ENCODE measurements around the gene GPR85. TPM values are rescaled to one million over a fixed set of nuclear protein-coding genes. Genes with fewer than 3 reads are reported as not detected.
A peak's percentile ranks its signal among the peaks of the same experiment; 100 is the strongest.

Gene GPR85
- polyA plus RNA-seq, 3 donors, result 0.12 TPM; not detected in 2

- Mint-ChIP-seq H3K4me1 (peaks cover under 1% of the 10 kb centered on the region), H3K36me3 (no peaks in the 10 kb centered on the region), H3K27me3 (ENCODE audit: low read depth in 3 of 3) (peaks cover 0 to 2% (median 2%) of the 10 kb centered on the region in 3 donors), H3K4me3 (no peak overlapping the region), H3K27ac (peak overlapping the region in 1 of 7 donors; percentile 69), H3K9me3 (peaks cover 0 to 6% (median 3%) of the 10 kb centered on the region in 7 donors)
- H3K4me3 ChIP-seq (replicated peaks in 1 of 3; ENCODE audit: low read depth in 2 of 3, low read length in 3 of 3), result no peak overlapping the region
- no peak overlapping the region for H3K27ac ChIP-seq (ENCODE audit: low read depth in 1 of 2, low read length in 2 of 2)
- no peaks in the 10 kb centered on the region for H3K79me2 ChIP-seq (ENCODE audit: insufficient read depth, low read length)
- intact Hi-C loops (cut with micrococcal nuclease), result no loop called here
- H3K9me3 ChIP-seq (replicated peaks in 1 of 2; ENCODE audit: control insufficient read depth in 1 of 2, insufficient read depth in 1 of 2, low read length in 2 of 2), result no peaks in the 10 kb centered on the region
- H4K20me1 ChIP-seq (ENCODE audit: insufficient read depth, low read length), result no peaks in the 10 kb centered on the region
- no CpG with 5 or more reads among the region's 2 CpGs for WGBS (ENCODE audit: insufficient coverage)
- no peak overlapping the region for H3K9ac ChIP-seq (ENCODE audit: insufficient read depth, low read length, poor library complexity, severe bottlenecking)
- TF ChIP-seq CTCF (IDR thresholded peaks at IDR 0.05), result no peak
- H3K36me3 ChIP-seq (replicated peaks in 1 of 2; ENCODE audit: control insufficient read depth in 1 of 2, insufficient read depth in 2 of 2, low read length in 2 of 2), result no peaks in the 10 kb centered on the region
- DNase-seq, result no peak
- H3K4me2 ChIP-seq (replicated peaks; ENCODE audit: extremely low read depth, low read length, poor library complexity, severe bottlenecking), result no peak overlapping the region
- no peaks in the 10 kb centered on the region for H3K4me1 ChIP-seq (ENCODE audit: control insufficient read depth in 1 of 2, insufficient read depth in 2 of 2, low read length in 2 of 2)
- no peaks in the 10 kb centered on the region for H3K27me3 ChIP-seq (ENCODE audit: control insufficient read depth in 2 of 2, insufficient read depth in 2 of 2, low read length in 2 of 2)
- H2AFZ ChIP-seq (ENCODE audit: insufficient read depth, low read depth, low read length, poor library complexity, severe bottlenecking), result no peak overlapping the region
These were observed 39.1 kb upstream of the GPR85 start for GRCh38 chr7:113125728-113126127.

- H3K4me2 ChIP-seq (replicated peaks; ENCODE audit: extremely low read depth, low read length, poor library complexity, severe bottlenecking), result no peak overlapping the region
- H3K4me3 ChIP-seq (replicated peaks in 1 of 3; ENCODE audit: low read depth in 2 of 3, low read length in 3 of 3), result no peak overlapping the region
- no peaks in the 10 kb centered on the region for H3K27me3 ChIP-seq (ENCODE audit: control insufficient read depth in 2 of 2, insufficient read depth in 2 of 2, low read length in 2 of 2)
- Mint-ChIP-seq H3K36me3 (no peaks in the 10 kb centered on the region), H3K4me3 (no peak overlapping the region), H3K9me3 (peaks cover 0 to 5% (median 2%) of the 10 kb centered on the region in 7 donors), H3K27me3 (ENCODE audit: low read depth in 3 of 3) (peaks cover 0 to 2% (median 0%) of the 10 kb centered on the region in 3 donors), H3K4me1 (peaks cover 10% of the 10 kb centered on the region), H3K27ac (no peak overlapping the region)
- no peak overlapping the region for H2AFZ ChIP-seq (ENCODE audit: insufficient read depth, low read depth, low read length, poor library complexity, severe bottlenecking)
- H3K79me2 ChIP-seq (ENCODE audit: insufficient read depth, low read length), result no peaks in the 10 kb centered on the region
- no peak for DNase-seq
- no peak overlapping the region for H3K27ac ChIP-seq (ENCODE audit: low read depth in 1 of 2, low read length in 2 of 2)
- H4K20me1 ChIP-seq (ENCODE audit: insufficient read depth, low read length), result no peaks in the 10 kb centered on the region
- H3K4me1 ChIP-seq (ENCODE audit: control insufficient read depth in 1 of 2, insufficient read depth in 2 of 2, low read length in 2 of 2), result peaks cover 8 to 12% of the 10 kb centered on the region in 2 donors
- no peaks in the 10 kb centered on the region for H3K36me3 ChIP-seq (replicated peaks in 1 of 2; ENCODE audit: control insufficient read depth in 1 of 2, insufficient read depth in 2 of 2, low read length in 2 of 2)
- no peaks in the 10 kb centered on the region for H3K9me3 ChIP-seq (replicated peaks in 1 of 2; ENCODE audit: control insufficient read depth in 1 of 2, insufficient read depth in 1 of 2, low read length in 2 of 2)
- TF ChIP-seq CTCF (IDR thresholded peaks at IDR 0.05), result no peak
- intact Hi-C loops (cut with micrococcal nuclease), result no loop called here
- no peak overlapping the region for H3K9ac ChIP-seq (ENCODE audit: insufficient read depth, low read length, poor library complexity, severe bottlenecking)
These were observed 36.1 kb upstream of the GPR85 start for GRCh38 chr7:113122744-113123143.

All from CD14-positive monocyte (primary cell).